Skin of body (tissue), 2 donors: ENCODE measurements around the gene HNRNPH1. TPM values are rescaled to one million over a fixed set of nuclear protein-coding genes. Genes with fewer than 3 reads are reported as not detected.

ENCODE experiments used
- DNase-seq: peaks from one replicate; lab custom pipeline; 2025; lab: John Stamatoyannopoulos, UW
- total RNA-seq: library from RNA; depleted of rRNA; stranded (reverse); fragments of >200 nt; gene quantifications from one replicate; pipeline ENCODE4 v1.2.3, GENCODE V29; 2014

HNRNPH1 gene
- total RNA-seq, 1 donor from 2014 or later: 851 TPM

DNA sequence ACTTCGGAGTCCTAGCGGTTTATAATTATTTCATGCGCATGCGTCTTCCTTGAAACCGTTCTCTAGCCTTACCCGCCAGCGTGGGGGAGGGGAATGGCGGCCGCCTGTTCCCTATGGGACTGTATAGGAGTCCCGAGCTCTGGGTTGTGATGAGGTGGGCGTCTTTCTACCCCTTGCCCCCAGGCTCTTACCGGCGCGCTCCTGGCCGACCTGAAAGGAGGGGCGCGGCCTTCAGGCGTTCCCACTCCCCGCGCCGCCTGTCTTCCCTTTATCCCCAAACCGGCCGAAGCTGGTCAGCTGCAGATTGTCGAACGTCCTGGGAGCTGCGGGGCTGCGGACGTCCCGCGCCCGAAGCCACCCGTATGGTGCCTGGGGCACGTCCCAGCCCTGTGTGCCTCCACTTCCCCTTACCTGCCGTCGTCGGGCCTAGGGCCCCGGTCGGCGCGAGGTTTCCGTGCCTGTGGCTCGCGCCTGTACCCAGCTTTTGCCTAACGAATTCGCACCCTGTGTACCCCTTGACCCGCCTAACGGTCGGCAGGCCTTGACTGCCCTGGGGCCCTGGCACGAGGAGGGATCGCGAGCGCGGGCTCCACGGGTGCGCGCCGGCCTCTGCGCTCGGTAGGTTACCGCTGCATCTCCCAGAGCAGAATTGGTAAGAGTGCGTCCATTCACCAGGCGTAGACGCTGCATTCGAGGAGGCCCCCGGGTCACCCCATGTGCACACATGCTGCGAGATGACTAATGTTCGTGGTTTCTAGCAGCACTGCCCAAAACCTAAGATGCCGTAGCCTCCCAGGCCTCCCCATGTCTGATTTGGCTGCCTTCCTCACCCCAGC is 653 bp upstream of the HNRNPH1 start:
- no peak for DNase-seq

DNA sequence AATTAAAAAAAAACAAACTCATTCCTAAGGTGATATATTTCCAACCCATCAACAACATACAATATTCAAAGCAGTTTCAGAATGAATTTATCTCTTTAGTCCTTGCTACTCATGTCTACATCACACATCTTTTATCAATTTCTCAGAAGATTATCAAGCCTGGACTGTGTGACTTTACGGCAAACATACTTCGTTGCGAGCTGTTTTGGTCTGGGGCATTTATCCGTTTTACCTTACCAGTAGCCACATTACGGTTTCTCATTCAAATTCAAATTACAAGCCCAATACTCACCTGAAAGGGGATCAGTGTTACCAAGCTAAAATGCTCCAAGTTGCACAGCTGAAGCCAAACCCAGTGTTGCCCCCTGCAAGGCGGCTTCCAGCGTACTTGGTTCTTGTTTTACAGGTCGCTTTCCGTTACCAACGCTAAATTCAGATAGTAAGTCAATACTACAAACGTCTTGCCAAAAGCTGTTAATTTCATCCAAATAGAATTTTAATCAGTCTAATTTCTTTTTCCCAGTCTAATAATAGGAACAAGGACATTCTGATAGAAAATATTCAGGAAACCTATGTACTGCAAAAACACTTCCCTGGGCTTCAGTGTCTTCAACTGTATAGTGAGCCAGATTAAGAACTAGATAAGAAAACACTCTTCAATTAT is 1.8 kb downstream of the HNRNPH1 start:
- DNase-seq: no peak

DNA sequence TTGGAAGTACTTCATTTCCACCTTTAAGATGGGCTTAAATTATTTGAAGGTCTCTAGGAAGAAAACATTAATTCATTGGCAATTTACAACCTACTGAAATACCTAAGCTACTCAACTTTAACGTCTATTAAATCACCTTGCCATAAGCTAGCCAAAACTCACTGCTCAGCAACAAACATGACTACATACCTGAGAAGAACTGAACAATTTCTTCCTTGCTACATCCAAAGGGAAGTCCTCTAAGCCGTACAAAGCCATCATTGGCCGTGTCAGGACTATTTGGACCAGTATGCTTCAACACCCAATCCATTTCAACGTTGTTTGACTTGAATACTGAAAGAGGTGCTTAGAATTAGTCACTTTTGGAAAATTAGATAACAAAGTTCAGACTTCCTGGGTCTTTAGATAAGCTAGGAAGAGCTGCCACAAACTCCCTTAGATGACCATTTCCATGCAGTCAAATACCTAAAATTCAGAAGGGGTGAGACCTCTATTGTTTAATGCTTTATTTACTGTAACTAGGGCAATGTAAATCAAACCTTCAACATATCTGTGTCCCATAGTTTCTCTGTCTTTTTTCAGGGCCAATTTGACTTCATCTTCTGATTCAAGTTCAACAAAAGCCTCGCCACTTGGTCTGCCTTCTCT is 2.6 kb downstream of the HNRNPH1 start:
- DNase-seq: no peak

- DNase-seq: no peak
Measured at GRCh38 chr5:179620293-179620692, 3.2 kb downstream of the HNRNPH1 start.

DNA sequence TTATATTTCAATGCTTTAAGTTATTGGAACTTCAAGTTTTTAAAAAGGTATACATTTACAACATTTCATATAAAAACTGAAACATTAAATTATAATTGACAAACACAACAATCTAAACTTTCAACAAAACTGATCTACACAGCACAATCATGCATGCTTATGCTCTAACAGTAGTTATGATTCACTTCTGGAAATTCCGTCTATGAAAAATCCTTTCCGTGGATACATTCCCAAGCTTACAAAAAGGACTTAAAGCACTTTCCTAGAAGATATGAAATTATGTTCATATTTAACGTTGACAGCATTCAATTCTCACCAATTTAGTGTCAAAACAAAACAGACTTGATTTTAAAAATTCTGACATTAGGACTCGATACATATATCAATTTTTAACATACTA is 3.7 kb downstream of the HNRNPH1 start:
- DNase-seq: no peak

- DNase-seq: no peak
Measured at GRCh38 chr5:179618923-179619554, 4.4 kb downstream of the HNRNPH1 start.

GRCh38 chr5:179617930-179618329 is 5.5 kb downstream of the HNRNPH1 start:
- no peak for DNase-seq

DNA sequence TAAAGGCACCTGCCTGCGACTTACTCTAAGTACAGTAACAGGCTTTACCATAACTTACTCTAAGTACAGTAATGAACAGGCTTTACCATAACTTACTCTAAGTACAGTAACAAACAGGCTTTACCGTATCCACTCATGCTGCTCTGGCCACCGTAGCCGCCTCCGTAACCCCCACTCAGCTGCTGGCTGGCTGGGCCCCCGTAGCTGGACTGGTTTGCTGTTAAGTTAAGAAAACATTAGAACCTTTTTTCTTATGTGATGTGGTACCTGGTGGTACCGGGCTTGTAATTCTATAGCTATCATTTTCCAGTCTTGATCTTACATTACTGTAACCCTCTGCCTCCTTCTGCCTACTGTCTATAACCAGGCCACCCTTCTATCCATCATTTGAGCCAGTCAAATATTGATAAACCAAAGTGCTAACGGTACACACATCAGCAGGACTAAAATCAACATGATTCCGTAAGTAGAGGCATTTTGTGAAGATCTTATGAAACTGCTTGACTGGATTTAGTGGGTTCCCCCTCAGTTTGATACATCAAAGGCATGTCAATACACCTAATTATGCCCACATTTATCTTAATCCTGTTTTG is 7.4 kb downstream of the HNRNPH1 start:
- no peak for DNase-seq

DNA sequence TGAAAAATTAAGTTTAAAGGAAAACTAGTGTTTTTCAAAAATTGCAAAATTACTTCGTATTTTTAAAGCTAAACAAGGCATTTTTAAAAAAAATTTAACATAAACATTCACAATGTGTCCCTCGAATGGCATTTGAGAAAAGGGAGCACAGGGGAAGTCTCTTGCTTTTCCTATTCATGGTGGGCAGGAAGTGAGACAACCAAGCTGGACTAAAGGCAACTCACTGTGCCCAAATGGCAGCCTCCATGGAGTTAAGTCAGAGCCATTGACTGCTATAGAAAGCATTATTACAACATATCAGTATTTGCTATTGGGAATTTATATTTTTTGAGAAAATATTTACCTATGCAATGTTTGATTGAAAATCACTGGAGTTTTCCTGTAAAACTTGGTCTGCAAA is 8.3 kb downstream of the HNRNPH1 start:
- no peak for DNase-seq

- no peak for DNase-seq
Measured at GRCh38 chr5:179614745-179615144, 8.7 kb downstream of the HNRNPH1 start.

DNA sequence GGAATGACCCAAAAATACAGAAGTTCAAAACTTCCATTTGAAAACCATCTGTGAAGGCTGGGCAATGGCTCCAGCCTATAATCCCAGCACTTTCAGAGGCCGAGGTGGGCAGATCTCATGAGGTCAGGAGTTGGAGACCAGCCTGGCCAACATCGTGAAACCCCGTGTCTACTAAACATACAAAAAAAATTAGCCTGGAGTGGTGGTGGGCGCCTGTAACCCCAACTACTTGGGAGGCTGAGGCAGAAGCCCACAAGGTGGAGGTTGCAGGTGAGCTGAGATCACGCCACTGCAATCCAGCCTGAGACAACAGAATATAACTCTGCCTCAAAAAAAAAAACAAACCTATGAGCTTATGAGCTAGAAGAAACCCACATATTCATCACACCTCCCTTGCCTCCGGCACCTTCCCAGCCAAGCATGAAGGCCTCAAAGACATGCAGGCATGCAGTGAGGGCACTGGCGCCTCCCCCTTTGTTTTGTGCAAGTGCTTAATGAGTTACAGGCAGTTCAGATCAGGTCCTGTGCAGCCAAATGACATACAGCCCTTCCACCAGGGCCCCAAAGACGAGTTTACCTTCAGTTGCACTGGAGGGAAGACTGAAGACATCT is 9.9 kb downstream of the HNRNPH1 start:
- DNase-seq: no peak

DNA sequence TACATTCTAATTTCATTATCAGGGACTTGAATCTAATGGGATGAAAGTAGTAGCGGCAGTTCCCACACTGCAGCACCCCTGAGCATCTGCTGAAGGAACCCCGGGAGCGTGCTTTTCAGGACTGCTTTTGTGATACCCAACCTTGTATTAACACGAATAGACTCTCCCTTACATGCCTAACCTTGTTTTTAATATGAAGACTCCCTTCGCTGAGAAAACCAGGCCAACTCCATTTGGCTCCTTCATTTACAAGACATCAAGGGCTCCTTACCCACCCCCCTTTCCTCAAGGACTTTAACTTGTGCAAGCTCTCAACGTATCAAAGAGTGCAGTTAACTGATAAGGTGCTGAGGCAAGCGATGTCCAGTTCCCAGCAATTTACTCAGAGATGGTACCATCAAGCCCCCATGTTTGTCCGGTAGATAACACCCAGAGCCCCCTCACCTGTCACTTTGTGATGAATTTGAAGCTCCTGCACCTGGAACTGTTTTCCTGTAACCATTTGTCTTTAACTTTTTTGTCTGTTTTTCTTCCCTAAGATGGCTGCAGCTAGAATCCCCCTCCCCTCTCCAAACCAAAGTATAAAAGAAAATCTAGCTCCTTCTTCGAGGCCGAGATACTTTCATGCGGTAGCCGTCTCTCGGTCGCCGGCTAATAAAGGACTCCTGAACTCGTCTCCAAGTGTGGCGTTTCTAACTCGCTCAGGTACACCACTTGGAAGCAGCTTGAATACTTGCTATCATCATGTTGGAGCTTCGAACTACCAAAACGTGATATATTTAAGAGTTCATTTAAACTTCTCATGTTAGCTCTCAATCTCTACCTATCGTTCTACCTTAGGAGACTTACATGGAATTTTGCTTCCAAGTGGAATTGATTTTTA is 10.7 kb downstream of the HNRNPH1 start:
- DNase-seq: no peak

- no peak for DNase-seq
Measured at GRCh38 chr5:179610903-179611265, 12.6 kb downstream of the HNRNPH1 start.

GRCh38 chr5:179610109-179610902 is 13.2 kb downstream of the HNRNPH1 start:
- no peak for DNase-seq

- no peak for DNase-seq
Measured at GRCh38 chr5:179609834-179610108, 13.7 kb downstream of the HNRNPH1 start.

- DNase-seq: no peak
Measured at GRCh38 chr5:179608131-179608581, 15.3 kb downstream of the HNRNPH1 start.

GRCh38 chr5:179607160-179607931 is 16.1 kb downstream of the HNRNPH1 start:
- DNase-seq: no peak

DNA sequence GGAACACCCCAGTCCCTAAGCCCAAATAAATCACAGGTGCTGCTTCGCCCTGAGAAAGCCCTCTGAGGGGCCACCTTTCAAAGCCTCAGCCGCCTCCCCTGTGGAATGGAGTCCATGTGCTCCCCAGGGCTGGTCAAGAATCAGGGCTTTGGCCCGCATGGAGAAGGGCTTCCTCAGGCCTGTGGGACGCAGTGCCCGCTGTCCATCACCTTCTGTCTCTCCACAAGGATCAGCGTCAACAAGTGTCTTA is 16.6 kb downstream of the HNRNPH1 start:
- no peak for DNase-seq
